ENCODE measurements around the gene AGXT2. TPM values are rescaled to one million over a fixed set of nuclear protein-coding genes. Genes with fewer than 3 reads are reported as not detected.

AGXT2 gene
- total and polyA plus RNA-seq, 10 of the 15 experiments (the other 5 are each of a cell fraction or from before 2014, with no cell fraction given), result not detected

GRCh38 chr5:35042781-35043180 is 5.0 kb downstream of the AGXT2 start:
- H3K27me3 ChIP-seq (replicated peaks in 1 of 2; ENCODE audit: control insufficient read depth in 2 of 2, insufficient read depth in 2 of 2, low read length in 1 of 2), result no peaks in the 10 kb centered on the region
- H2AFZ ChIP-seq (ENCODE audit: control insufficient read depth, low read depth, low read length), result no peak overlapping the region
- no peaks in the 10 kb centered on the region for H3K4me1 ChIP-seq (ENCODE audit: control insufficient read depth, insufficient read depth, low read length)
- no peaks in the 10 kb centered on the region for H3K9me3 ChIP-seq (replicated peaks; ENCODE audit: control insufficient read depth, insufficient read depth, low read length)
- CTCF ChIA-PET, result interaction anchor here (1.1 kb wide), 1 partner anchor 185 kb away, joined by 3 read pairs; no protein-coding TSS in a partner anchor
- H3K4me2 ChIP-seq (ENCODE audit: control insufficient read depth, insufficient read depth), result no peak overlapping the region
- H3K36me3 ChIP-seq (ENCODE audit: control insufficient read depth in 2 of 2, insufficient read depth in 2 of 2, low read length in 1 of 2), result no peaks in the 10 kb centered on the region
- POLR2A ChIA-PET, result no interaction called here
- no peaks in the 10 kb centered on the region for H4K20me1 ChIP-seq (ENCODE audit: control insufficient read depth, insufficient read depth)
- SMC1A ChIA-PET (ENCODE audit: uncharacterized antibody, unreplicated experiment), result interaction anchor here (1.0 kb wide), 1 partner anchor 8 kb away, joined by 3 read pairs; no protein-coding TSS in a partner anchor
- FAIRE-seq (no peak), ATAC-seq (no peak), DNase-seq (ENCODE audit: low read depth, low spot score) (no peak)
- TF ChIP-seq YY1 (IDR thresholded peaks at IDR 0.05; ENCODE audit: low read depth, low read length), result no peak
- TF ChIP-seq NR2F1 (conservative IDR thresholded peaks at IDR 0.05), result no peak
- TF ChIP-seq CHD4 (IDR thresholded peaks at IDR 0.05), result no peak
- no peak for TF ChIP-seq POU2F2 (IDR thresholded peaks at IDR 0.05; ENCODE audit: borderline replicate concordance, low read depth, low read length)
- no peak for TF ChIP-seq CREM (IDR thresholded peaks at IDR 0.05; ENCODE audit: low read depth)
- TF ChIP-seq EZH2 (IDR thresholded peaks at IDR 0.05; ENCODE audit: borderline replicate concordance, control insufficient read depth, low read depth, low read length), result no peak
- no peak for TF ChIP-seq ZNF687 (IDR thresholded peaks at IDR 0.05)
- in situ Hi-C loops (cut with MboI), result no loop called here
- intact Hi-C loops (cut with micrococcal nuclease; ENCODE audit: unreplicated experiment), result no loop called here
- WGBS (ENCODE audit: insufficient coverage, insufficient replicate concordance, low lambda C conversion rate, missing lambda C conversion rate), result 34% methylated on average over 4 of the region's 4 CpGs
- H3K9ac ChIP-seq (ENCODE audit: control insufficient read depth, insufficient read depth, low read length), result no peak overlapping the region
- no peaks in the 10 kb centered on the region for H3K79me2 ChIP-seq (ENCODE audit: control insufficient read depth, insufficient read depth, low read length)
- no TSS peak for BruUV-seq (replicated peaks)
- H3K27ac ChIP-seq (ENCODE audit: control insufficient read depth, insufficient read depth), result no peak overlapping the region
- no peak overlapping the region for H3K4me3 ChIP-seq
- RAD21 ChIA-PET (ENCODE audit: unreplicated experiment), result no interaction called here

Data from GM12878 (cell line).